Activated CD4-positive, alpha-beta T cell treated with anti-CD3 and anti-CD28 coated beads, Interleukin-2, Interleukin-4, amounts not matched to agents 100 ng/mL and 50 ng/mL, durations not matched to agents 16 hours and 8 hours (primary cell): ENCODE measurements around the gene ALOX5AP.
A peak's percentile ranks its signal among the peaks of the same experiment; 100 is the strongest.
"Not testable (repeated sequence)": the region's sequence is repeated elsewhere in the genome, so short reads cannot be mapped to it uniquely, and the experiment has no call there.

Source experiments
- DNase-seq: peaks from one replicate; pipeline ENCODE4 v3.0.0-alpha.2; 2020; ENCODE audit warnings: low spot score

ALOX5AP gene

GRCh38 chr13:30737511-30738337, 2.4 kb downstream of the ALOX5AP start:
- DNase-seq, result no peak

DNA sequence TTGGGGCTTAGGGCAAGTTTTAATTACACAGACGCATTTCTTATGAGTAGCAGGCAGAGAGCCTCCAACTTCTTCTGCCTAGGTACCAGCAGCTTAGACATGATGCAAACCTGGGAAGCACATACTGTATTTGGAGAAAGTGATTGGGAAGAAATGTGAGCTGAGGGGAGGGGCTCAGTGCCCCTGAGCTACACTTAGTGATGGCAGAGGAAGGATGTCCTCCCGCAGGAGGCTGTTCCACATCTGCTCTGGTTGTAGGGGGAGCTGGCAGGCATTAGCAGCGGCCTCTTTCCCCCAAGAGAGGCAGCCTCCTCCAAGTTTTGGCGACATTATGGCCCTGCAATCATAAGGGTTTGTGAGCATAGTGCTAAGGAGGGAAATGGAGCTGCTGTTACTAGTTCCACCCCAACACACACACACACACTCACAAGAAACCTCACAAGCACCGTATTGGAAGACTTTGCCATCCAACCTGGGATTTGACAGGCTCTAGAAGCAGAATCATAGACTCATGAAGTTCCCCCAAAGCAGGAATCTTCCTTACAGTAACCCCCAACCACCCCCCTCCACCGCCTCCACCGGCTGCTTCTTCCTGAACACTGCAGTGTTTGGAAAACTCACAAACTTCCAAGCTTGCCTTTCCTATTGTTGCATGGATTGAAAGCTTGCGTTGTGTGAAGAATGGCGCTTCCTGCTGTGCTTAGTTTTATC, 3.3 kb downstream of the ALOX5AP start:
- no peak for DNase-seq

DNA sequence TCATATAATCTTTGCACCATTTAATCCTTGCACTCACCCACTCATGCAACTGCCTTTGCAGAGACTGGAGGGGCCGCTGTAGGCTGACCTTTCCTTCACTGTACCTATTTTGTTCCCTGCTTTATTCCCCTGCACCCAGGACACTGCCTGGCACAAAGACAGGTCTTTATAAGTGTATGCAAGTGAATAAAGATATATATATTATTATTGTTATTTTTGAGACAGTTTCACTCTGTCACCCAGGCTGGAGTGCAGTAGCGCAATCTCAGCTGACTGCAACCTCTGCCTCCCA, 3.8 kb downstream of the ALOX5AP start:
- DNase-seq, result no peak

GRCh38 chr13:30739761-30740642, 4.7 kb downstream of the ALOX5AP start:
- peak; percentile 95 for DNase-seq

GRCh38 chr13:30742901-30743300, 7.6 kb downstream of the ALOX5AP start:
- DNase-seq, result no peak

DNA sequence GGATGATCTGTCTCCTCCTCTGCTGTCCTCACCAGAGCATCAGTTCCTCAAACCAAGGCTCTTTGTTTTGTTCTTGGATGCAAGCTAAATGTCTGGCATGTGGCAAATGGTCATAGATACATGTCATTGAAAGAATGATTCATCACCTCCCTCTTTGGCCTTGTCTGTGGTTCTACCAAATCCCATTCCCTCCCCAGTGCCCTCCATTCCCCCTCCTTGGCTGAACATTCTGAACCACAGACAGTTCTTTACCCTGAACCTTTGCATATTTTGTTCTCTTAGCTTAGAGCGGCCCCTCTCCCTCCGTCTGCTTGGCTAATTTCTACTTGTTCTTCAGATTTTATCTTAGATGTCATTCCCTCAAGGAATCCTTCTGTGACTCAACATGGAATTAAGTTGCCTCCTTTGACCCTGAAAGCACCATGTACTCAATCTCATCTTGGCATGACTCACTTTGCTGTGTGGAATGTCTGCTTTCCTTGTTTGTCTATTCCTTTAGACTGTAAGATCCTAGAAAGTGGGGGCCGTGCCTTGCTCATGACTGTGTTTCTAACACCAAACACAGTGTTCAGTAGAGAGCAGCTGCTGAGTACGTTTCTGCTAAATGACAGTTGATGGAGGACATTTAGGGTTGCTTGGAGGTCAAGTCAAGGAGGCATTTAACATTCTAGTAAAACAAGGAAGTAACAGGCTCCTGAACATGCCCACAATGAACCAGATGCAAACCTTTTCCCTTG, 8.1 kb downstream of the ALOX5AP start:
- no peak for DNase-seq

GRCh38 chr13:30744056-30744680, 8.8 kb downstream of the ALOX5AP start:
- DNase-seq, result peak; percentile 96

GRCh38 chr13:30744681-30745077, 9.3 kb downstream of the ALOX5AP start:
- no peak for DNase-seq

DNA sequence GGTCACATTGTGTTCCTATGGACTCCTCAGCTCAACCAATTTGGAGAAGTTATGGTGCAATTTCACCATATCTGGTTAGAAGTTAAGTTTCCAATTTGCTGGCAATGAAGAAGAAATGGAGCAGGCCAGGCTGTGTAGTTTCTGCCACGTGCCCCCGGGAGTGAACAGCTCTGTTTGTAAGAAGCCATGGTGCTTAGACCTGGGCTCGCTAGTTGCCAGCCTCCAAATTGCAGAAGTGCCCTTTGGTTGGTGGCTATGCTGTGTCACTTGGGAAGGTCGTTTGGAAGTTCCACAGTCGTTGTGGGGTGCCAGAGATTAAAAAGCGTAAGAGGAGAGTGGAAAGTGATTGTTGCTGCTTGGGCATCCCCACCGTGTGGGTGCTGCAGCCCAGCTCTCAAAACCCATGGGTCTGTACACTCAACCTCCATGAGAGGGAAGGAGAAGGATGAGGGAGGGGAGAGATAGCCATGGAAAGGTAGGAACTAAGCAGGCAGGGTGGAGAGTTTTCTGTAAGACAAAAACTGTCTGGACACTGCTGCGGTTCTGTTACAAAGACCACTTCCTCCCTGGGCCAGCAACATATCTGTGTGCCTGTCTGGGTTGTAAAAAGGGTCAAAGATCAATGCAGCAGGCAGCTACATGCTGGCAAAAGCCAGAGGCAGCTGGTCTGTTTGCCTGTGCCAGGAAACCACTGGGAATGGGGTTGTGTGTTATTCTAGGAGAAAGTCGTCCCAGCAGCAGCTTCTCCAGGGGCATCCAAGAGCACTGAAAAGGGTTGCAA, 10.8 kb downstream of the ALOX5AP start:
- no peak for DNase-seq

DNA sequence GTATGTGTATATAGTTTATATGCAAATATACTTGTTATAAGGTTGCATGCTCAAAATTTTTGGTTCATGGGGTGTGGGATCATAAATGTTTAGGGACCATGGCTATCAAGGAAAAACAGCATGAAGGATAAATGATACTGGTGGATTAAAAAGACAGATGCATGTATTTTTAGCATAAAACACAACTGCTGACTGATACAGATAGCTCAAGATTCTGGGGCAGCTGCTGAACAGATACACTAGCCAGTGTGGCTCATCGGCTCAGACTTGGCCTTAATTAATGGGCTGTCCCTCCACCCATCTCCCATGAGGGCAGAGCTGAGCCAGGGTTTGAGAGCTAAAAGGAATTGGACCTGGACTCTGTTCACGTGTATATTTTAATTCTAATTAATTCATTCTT, 11.4 kb downstream of the ALOX5AP start:
- DNase-seq, result no peak

DNA sequence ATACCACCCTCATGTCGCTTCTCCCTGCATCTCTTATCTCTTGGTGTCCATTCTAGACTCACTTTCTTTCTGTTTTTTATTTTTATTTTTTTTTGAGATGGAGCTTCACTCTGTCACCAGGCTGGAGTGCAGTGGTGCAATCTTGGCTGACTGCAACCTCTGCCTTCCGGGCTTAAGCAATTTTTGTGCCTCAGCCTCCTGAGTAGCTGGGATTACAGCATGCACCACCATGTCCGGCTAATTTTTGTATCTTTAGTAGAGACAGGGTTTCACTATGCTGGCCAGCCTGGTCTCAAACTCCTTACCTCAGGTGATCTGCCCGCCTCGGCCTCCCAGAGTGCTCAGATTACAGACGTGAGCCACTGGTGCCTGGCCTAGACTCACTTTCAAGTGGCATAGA, 12.5 kb downstream of the ALOX5AP start:
- DNase-seq, result not testable (repeated sequence)

- no peak for DNase-seq
Observed at GRCh38 chr13:30748717-30749116, 13.4 kb downstream of the ALOX5AP start.

DNA sequence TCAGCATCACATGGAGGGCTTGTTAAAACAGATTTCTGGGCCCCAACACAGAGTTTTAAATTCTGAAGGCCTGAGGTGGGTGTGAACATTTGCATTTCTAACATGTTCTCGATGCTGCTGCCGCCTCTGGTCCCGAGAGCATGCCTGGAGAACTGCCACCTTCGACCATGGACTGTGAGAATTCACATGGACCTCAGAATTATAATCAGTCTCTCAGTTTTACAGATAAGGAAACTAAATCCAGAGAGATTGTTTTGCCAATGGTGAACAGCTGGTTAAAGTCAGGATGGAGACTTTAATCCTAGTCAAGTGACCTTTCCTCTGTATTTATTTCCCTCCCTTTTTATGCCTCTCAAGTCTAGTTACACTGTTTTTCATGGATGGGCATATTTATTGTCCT, 14.7 kb downstream of the ALOX5AP start:
- DNase-seq, result no peak

DNA sequence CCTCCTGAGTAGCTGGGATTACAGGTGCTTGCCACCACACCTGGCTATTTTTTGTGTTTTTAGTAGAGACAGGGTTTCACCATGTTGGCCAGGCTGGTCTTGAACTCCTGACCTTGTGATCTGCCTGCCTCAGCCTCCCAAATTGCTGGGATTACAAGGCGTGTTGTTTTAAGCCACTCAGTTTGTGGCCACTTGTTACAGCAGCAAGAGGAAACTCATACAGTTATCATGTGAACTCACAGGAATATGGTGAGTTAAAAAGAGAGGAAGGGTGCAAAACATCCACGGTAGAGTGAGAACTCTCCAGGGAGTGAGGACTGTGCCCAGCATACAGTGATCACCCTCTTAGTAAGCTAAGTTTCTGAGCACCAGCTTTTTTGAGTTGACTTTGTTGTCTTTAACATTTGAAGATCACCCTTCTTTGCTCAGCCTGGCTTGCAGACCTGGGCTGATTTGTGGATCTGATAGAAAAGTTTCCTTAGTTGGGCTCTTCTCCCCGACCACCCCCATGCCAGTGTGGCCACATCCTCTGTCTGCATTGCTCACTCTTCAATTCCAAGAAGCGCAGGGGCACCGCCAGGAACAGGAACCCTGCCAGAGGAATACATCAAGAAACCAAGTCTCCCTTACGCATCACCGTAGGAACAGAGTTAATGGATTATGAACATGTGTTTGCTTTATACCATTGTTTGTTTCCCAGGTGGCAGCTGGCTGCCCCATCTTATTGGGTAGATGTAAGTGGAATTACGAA, 16.0 kb downstream of the ALOX5AP start:
- DNase-seq, result no peak

GRCh38 chr13:30752201-30752797, 17.0 kb downstream of the ALOX5AP start:
- no peak for DNase-seq

GRCh38 chr13:30753030-30753616, 17.8 kb downstream of the ALOX5AP start:
- no peak for DNase-seq

GRCh38 chr13:30755678-30756077, 20.3 kb downstream of the ALOX5AP start:
- DNase-seq, result no peak

- DNase-seq, result no peak
Observed at GRCh38 chr13:30757026-30757742, 21.8 kb downstream of the ALOX5AP start.

GRCh38 chr13:30759748-30760147, 24.4 kb downstream of the ALOX5AP start:
- DNase-seq, result no peak
